HepG2 (cell line): ENCODE measurements around the gene ZSCAN21. TPM values are rescaled to one million over a fixed set of nuclear protein-coding genes. Genes with fewer than 3 reads are reported as not detected.

Experiments used
- ARID2 ChIP-seq: sonication (generic); formaldehyde crosslinking; IDR thresholded peaks from 2 replicates; pipeline ENCODE4 v1.8.1; 2022; ENCODE audit warnings: mild to moderate bottlenecking, missing genetic modification reagents, borderline replicate concordance
- ARNTL ChIP-seq: sonication (generic); formaldehyde crosslinking; IDR thresholded peaks from 2 replicates; pipeline ENCODE4 v1.4.0; 2020; ENCODE audit warnings: mild to moderate bottlenecking, missing genetic modification reagents
- CEBPB ChIP-seq: IDR thresholded peaks from 2 replicates; pipeline ENCODE4 v1.6.1; 2011; ENCODE audit warnings: low read depth, low read length, improper control_type of control experiment, borderline replicate concordance
- FOXA1 ChIP-seq, 2 experiments: fragments of 450-650 bp in 1 of 2; sonication (generic) in 1 of 2; formaldehyde crosslinking in 1 of 2; IDR thresholded peaks; 2 replicates each; pipeline versions ENCODE4 v1.4.0 to v1.6.1; 2016 to 2020; ENCODE audit warnings: missing genetic modification reagents in 1 of 2
- HOXA9 ChIP-seq: sonication (generic); formaldehyde crosslinking; IDR thresholded peaks from 2 replicates; pipeline ENCODE4 v1.8.1; 2022; ENCODE audit warnings: missing genetic modification reagents, mild to moderate bottlenecking, moderate library complexity, borderline replicate concordance
- KAT2B ChIP-seq: fragments of 150-350 bp; IDR thresholded peaks from 2 replicates; pipeline ENCODE4 v1.6.1; 2014; ENCODE audit warnings: low read depth, low read length, borderline replicate concordance
- KLF12 ChIP-seq: sonication (generic); formaldehyde crosslinking; IDR thresholded peaks from 2 replicates; pipeline ENCODE4 v1.4.0; 2020; ENCODE audit warnings: missing genetic modification reagents, borderline replicate concordance
- NR2C2 ChIP-seq: sonication (generic); formaldehyde crosslinking; IDR thresholded peaks from 2 replicates; pipeline ENCODE4 v1.4.0; 2020; ENCODE audit warnings: missing genetic modification reagents, mild to moderate bottlenecking, moderate library complexity, borderline replicate concordance
- PCBP2 ChIP-seq: fragments of 200-400 bp; formaldehyde crosslinking; optimal IDR thresholded peaks from 2 replicates; pipeline ENCODE3; 2018; ENCODE audit warnings: low read length, low read depth; ENCODE audit not compliant: poor library complexity, severe bottlenecking
- PLSCR1 ChIP-seq: sonication (generic); formaldehyde crosslinking; IDR thresholded peaks from 2 replicates; pipeline ENCODE4 v1.5.0; 2020; ENCODE audit warnings: missing genetic modification reagents, mild to moderate bottlenecking, borderline replicate concordance
- RBM39 ChIP-seq: fragments of 200-400 bp; formaldehyde crosslinking; IDR thresholded peaks from one replicate; pipeline ENCODE4 v1.6.1; 2018; ENCODE audit warnings: antibody characterized with exemption, mild to moderate bottlenecking, low read depth, low read length; ENCODE audit not compliant: poor library complexity, severe bottlenecking
- SRF ChIP-seq: IDR thresholded peaks from 2 replicates; pipeline ENCODE4 v1.6.1; 2011; ENCODE audit warnings: mild to moderate bottlenecking, low read depth, low read length, moderate library complexity
- ZBTB10 ChIP-seq: sonication (generic); formaldehyde crosslinking; IDR thresholded peaks from 2 replicates; pipeline ENCODE4 v1.4.0; 2020; ENCODE audit warnings: missing genetic modification reagents, borderline replicate concordance
- ZBTB43 ChIP-seq: sonication (generic); formaldehyde crosslinking; conservative IDR thresholded peaks from 2 replicates; pipeline ENCODE4 v1.4.0; 2020; ENCODE audit warnings: missing genetic modification reagents
- ZNF10 ChIP-seq: sonication (generic); formaldehyde crosslinking; IDR thresholded peaks from 2 replicates; pipeline ENCODE4 v1.4.0; 2020; ENCODE audit warnings: mild to moderate bottlenecking, low read depth, missing genetic modification reagents, borderline replicate concordance
- ZNF17 ChIP-seq: sonication (generic); formaldehyde crosslinking; IDR thresholded peaks from 2 replicates; pipeline ENCODE4 v1.5.0; 2020; ENCODE audit warnings: mild to moderate bottlenecking, missing genetic modification reagents
- ZNF235 ChIP-seq: sonication (generic); formaldehyde crosslinking; IDR thresholded peaks from 2 replicates; pipeline ENCODE4 v1.8.1; 2023; ENCODE audit warnings: mild to moderate bottlenecking, missing genetic modification reagents, borderline replicate concordance
- ZNF329 ChIP-seq: sonication (generic); formaldehyde crosslinking; IDR thresholded peaks from 2 replicates; pipeline ENCODE4 v1.9.0; 2021; ENCODE audit warnings: low read depth, mild to moderate bottlenecking, missing genetic modification reagents
- ZNF343 ChIP-seq: sonication (generic); formaldehyde crosslinking; IDR thresholded peaks from 2 replicates; pipeline ENCODE4 v1.4.0; 2020; ENCODE audit warnings: mild to moderate bottlenecking, missing genetic modification reagents
- ZNF546 ChIP-seq: sonication (generic); formaldehyde crosslinking; conservative IDR thresholded peaks from 2 replicates; pipeline ENCODE4 v1.8.1; 2023; ENCODE audit warnings: mild to moderate bottlenecking, missing genetic modification reagents
- ZNF557 ChIP-seq: sonication (generic); formaldehyde crosslinking; IDR thresholded peaks from 2 replicates; pipeline ENCODE4 v1.4.0; 2020; ENCODE audit warnings: missing genetic modification reagents
- ZNF605 ChIP-seq: sonication (generic); formaldehyde crosslinking; IDR thresholded peaks from 2 replicates; pipeline ENCODE4 v1.8.0; 2022; ENCODE audit warnings: mild to moderate bottlenecking, missing genetic modification reagents
- ZNF615 ChIP-seq: sonication (generic); formaldehyde crosslinking; IDR thresholded peaks from 2 replicates; pipeline ENCODE4 v1.5.0; 2020; ENCODE audit warnings: mild to moderate bottlenecking, missing genetic modification reagents, borderline replicate concordance
- ZNF616 ChIP-seq: sonication (generic); formaldehyde crosslinking; IDR thresholded peaks from 2 replicates; pipeline ENCODE4 v1.5.0; 2020; ENCODE audit warnings: low read depth, mild to moderate bottlenecking, missing genetic modification reagents
- ZNF746 ChIP-seq: sonication (generic); formaldehyde crosslinking; IDR thresholded peaks from 2 replicates; pipeline ENCODE4 v1.8.0; 2022; ENCODE audit warnings: mild to moderate bottlenecking, missing genetic modification reagents
- ZNF782 ChIP-seq: sonication (generic); formaldehyde crosslinking; IDR thresholded peaks from 2 replicates; pipeline ENCODE4 v1.4.0; 2020; ENCODE audit warnings: missing genetic modification reagents, mild to moderate bottlenecking, borderline replicate concordance
- ZNF816 ChIP-seq: sonication (generic); formaldehyde crosslinking; IDR thresholded peaks from 2 replicates; pipeline ENCODE4 v1.8.0; 2022; ENCODE audit warnings: missing genetic modification reagents, mild to moderate bottlenecking, borderline replicate concordance
- ZSCAN21 ChIP-seq: sonication (generic); formaldehyde crosslinking; IDR thresholded peaks from 2 replicates; pipeline ENCODE4 v1.8.0; 2022; ENCODE audit warnings: mild to moderate bottlenecking, missing genetic modification reagents, moderate library complexity, borderline replicate concordance
- polyA plus RNA-seq, 8 experiments: library from polyadenylated mRNA; depleted of rRNA in 3 of 8; stranded (reverse) in 7 of 8; unstranded in 1 of 8; fragments of >200 nt; fragmentation: Illumina TruSeq in 4 of 8; extraction: Trizol in 4 of 8; gene quantifications; 2 replicates each; pipeline versions ENCODE4 v1.2.1 to v1.2.3, GENCODE V29; 2011 to 2016; ENCODE audit warnings: low read depth in 4 of 8, missing spikeins in 1 of 8, mixed read lengths in 1 of 8; ENCODE audit not compliant: insufficient read depth in 1 of 8
- total RNA-seq, 5 experiments: library from RNA; depleted of rRNA; stranded (reverse); fragments of >200 nt; fragmentation: Illumina TruSeq; extraction: Trizol; gene quantifications; 2 replicates each; pipeline ENCODE4 v1.2.3, GENCODE V29; 2016; ENCODE audit warnings: low read depth in 1 of 5

The ZSCAN21 gene
- total and polyA plus RNA-seq, 2 of the 13 experiments (the other 11 are each of a cell fraction or from before 2014, with no cell fraction given), result 7.0 to 10.0 TPM

- TF ChIP-seq ZBTB43 (CRISPR knock-in tag) (no peak), ZNF782 (CRISPR knock-in tag) (no peak), ZNF616 (CRISPR knock-in tag) (no peak), ZNF816 (CRISPR knock-in tag) (no peak), FOXA1 (IDR thresholded peaks at IDR 0.05) (no peak), FOXA1 (CRISPR knock-in tag; IDR thresholded peaks at IDR 0.05) (peak; percentile 88), CEBPB (no peak), ZNF557 (CRISPR knock-in tag) (no peak), ZNF343 (CRISPR knock-in tag) (no peak), SRF (no peak), KAT2B (no peak), ZNF746 (CRISPR knock-in tag) (no peak), NR2C2 (CRISPR knock-in tag) (no peak), ARNTL (CRISPR knock-in tag) (no peak), PCBP2 (no peak), ZNF615 (no peak), ZBTB10 (no peak), ZNF10 (CRISPR knock-in tag) (no peak), KLF12 (CRISPR knock-in tag) (no peak), ZNF329 (no peak), ZSCAN21 (no peak), RBM39 (no peak), ZNF546 (CRISPR knock-in tag) (no peak), ZNF605 (CRISPR knock-in tag) (0 out of 2 replicates have a peak, but pooled peaks have one; percentile 35), ZNF17 (CRISPR knock-in tag) (no peak), PLSCR1 (CRISPR knock-in tag) (no peak), ZNF235 (CRISPR knock-in tag) (no peak), ARID2 (no peak), HOXA9 (CRISPR knock-in tag) (no peak)
These were observed 32.3 kb upstream of the ZSCAN21 start (continued) for GRCh38 chr7:100017300-100017699.
